Epithelial cell of esophagus (primary cell): ENCODE data around the gene DCST1.
A peak's percentile ranks its signal among the peaks of the same experiment; 100 is the strongest.

ENCODE experiments used
- DNase-seq: peaks from one replicate; pipeline ENCODE4 v3.0.0; 2010; ENCODE audit warnings: low read depth
- H3K4me3 ChIP-seq: 2 replicates; pipeline ENCODE4 v1.5.1; 2011; ENCODE audit warnings: mild to moderate bottlenecking, low read length, control low read depth
- TF ChIP-seq, protein P1 (sequence below): IDR thresholded peaks from 2 replicates; pipeline ENCODE4 v1.5.1; 2011; ENCODE audit warnings: low read depth, mild to moderate bottlenecking, low read length, control low read depth, inconsistent platforms; ENCODE audit not compliant: insufficient read depth; ENCODE audit errors: missing control alignments

DCST1 gene

DNA sequence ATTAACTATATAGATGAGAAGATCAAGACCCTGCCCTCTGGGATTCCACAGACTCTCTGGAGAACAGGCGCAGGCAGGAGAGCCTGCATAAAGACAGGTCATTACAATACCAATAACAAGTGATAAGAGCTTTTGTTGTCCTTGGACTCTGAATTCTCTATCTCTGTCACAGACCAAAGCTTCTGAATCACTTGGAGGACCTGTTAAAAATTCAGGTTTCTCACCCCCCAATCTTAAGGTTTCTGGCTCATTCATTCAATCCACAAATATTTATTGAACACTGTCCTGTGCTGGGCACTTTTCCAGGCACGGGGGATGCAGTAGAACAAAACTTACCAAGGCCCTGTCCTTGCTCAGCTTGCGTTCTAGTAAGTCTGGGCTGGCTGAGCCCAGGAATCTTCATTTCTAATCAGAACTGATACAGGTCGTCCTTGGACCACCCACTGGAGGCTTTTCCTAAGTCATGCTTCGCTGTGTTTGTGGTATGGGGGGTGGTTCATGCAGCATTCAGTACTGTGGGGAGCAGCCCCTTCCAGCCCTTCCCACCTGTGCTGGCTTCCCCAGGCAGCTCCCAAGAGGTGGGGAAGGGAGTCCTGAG lies 31.3 kb downstream of the DCST1 start:
- DNase-seq, result no peak
- TF ChIP-seq, protein P1, sequence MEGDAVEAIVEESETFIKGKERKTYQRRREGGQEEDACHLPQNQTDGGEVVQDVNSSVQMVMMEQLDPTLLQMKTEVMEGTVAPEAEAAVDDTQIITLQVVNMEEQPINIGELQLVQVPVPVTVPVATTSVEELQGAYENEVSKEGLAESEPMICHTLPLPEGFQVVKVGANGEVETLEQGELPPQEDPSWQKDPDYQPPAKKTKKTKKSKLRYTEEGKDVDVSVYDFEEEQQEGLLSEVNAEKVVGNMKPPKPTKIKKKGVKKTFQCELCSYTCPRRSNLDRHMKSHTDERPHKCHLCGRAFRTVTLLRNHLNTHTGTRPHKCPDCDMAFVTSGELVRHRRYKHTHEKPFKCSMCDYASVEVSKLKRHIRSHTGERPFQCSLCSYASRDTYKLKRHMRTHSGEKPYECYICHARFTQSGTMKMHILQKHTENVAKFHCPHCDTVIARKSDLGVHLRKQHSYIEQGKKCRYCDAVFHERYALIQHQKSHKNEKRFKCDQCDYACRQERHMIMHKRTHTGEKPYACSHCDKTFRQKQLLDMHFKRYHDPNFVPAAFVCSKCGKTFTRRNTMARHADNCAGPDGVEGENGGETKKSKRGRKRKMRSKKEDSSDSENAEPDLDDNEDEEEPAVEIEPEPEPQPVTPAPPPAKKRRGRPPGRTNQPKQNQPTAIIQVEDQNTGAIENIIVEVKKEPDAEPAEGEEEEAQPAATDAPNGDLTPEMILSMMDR, result no peak
- peak overlapping the region; percentile 80 for H3K4me3 ChIP-seq

DNA sequence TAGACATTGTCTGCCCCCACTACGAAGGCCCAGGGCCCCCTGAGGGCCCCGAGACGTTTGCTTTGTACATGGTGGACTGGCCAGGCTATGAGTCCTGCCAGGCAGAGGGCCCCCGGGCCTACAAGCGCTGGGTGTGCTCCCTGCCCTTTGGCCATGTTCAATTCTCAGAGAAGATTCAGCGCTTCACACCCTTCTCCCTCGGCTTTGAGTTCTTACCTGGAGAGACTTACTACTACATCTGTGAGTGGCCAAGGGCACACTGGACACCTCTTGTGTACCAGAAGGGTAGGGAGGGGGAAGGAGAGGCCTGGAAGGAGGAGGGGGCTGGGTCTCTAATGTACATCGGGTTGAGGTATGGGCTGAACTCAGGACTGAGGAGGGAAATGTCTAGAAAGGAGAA lies 33.2 kb downstream of the DCST1 start:
- DNase-seq, result no peak
- TF ChIP-seq, protein P1, result no peak
- H3K4me3 ChIP-seq, result no peak overlapping the region

DNA sequence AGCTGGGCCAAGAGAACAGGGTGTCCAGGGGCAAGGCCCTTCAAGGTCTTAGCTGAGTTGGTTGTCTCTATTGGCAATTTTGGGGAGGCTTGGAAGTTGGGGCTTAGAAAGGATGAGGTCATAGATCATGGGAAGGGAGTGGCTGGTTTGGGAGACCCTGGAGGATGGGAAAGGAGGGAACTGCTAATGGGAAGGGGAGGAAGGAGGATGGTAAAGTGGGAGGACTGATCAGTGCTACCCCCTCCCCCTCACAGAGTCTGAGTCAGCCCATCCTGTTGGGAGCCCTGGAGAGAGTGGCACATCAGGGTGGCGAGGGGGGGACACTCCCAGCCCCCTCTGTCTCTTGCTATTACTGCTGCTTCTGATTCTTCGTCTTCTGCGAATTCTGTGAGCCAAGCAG lies 35.0 kb downstream of the DCST1 start:
- H3K4me3 ChIP-seq, result no peak overlapping the region
- DNase-seq, result no peak
- TF ChIP-seq, protein P1, result no peak

DNA sequence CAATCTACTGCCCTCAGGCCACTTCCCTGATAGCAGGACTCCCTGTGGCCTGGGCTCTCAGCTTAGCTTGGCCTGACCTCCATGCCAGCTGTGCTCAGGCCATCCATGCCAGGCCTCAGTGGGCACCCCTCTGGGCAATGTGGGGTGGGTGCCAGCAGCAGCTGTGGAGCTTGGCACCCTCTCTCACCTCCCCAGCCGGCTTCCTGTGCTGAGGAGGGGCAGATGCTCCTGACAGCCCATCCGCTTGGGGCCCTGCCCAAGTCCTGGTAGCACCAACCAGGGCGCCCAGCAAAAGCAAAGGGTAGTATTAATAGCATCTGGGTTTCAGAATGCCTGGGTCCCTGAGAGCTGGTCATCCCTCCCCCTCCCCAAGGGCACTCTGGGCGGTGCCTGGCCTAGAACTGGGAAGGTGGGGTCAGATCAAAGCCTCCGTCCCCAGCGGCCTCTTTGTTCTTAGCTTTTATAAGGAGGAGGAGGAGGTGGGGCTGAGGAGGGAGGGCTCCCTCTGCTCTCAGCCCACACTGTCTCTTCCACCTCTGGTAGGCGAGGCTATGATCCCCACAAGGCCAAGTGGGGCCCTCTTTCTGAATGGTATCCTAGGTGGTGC lies 36.0 kb downstream of the DCST1 start:
- no peak for DNase-seq
- TF ChIP-seq, protein P1, result no peak
- H3K4me3 ChIP-seq, result no peak overlapping the region

DNA sequence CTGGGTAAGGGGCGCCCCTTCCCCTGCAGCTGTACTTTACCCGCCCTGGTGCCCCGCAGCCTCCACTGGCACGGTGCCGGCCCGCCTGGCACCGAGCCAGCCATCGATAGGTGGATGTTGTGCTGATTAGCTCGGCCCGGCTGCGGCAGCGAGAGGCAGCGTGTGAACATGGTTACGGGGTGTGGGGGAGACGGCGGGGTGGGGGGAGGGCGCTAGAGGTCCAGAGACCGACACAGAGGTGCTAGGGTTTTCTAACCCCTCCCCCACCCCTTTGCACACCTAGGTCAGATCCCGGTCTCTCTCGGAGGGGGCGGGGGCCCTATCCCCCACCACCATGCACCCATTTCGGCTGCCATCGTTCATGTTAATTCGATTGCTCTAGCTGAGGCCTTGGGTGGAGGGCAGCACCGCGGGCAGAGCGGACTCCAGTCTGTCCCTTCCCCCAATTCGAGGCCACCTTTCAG lies 36.6 kb downstream of the DCST1 start:
- peak overlapping the region; percentile 39 for H3K4me3 ChIP-seq
- DNase-seq, result no peak
- TF ChIP-seq, protein P1, result no peak

DNA sequence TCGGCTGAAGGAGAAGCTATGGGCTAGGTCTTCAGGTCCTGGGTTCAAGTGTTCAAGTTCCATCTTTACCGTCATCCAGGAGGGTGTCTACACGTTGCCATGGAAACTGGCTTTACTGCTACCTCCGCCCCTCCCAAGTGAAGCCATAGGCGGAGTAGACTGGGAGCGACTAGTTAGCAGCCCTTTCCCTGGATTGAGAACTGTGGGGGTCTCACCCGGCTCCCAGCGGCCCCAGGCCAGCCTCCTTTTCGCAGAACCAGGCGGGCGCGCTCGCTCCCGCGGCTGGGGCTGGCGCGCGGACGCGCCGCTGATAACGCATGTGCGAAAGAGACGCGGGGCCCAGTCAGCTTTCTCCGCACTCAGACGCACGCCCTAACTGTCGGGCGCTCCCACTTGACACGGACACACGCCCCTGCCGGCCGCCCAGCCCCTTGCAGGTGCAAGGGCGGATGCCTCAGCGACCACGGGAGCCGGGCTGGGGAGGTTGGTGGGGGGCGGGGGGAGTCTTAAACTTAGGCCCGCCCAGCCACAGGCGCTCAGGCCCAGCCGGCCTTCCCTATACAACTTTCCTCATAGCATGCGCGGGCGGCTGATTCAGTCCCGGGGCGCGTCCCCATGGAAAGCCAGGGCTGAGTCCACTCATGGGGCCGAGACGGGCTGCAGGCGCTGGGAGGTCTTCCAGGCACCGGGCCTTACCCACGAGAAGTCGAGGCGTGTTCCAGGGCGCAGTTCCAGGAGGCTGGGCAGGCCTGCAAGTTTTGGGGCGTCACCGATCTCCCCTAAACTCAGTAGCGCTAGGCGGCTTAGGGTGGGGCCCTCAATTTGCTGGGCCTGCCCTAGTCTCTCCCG lies 37.3 kb downstream of the DCST1 start:
- TF ChIP-seq, protein P1, result no peak
- peak overlapping the region; percentile 39 for H3K4me3 ChIP-seq
- peak; percentile 82 for DNase-seq
